ENCODE data around the gene TNFSF15. TPM values are rescaled to one million over a fixed set of nuclear protein-coding genes. Genes with fewer than 3 reads are reported as not detected.
A peak's percentile ranks its signal among the peaks of the same experiment; 100 is the strongest.
"Not testable (repeated sequence)": the region's sequence is repeated elsewhere in the genome, so short reads cannot be mapped to it uniquely, and the experiment has no call there.

TNFSF15 gene
- total RNA-seq, 1 donor from 2014 or later, result 0.37 TPM

- Mint-ChIP-seq H3K27ac (ENCODE audit: unreplicated experiment) (no peak overlapping the region), H3K4me3 (ENCODE audit: unreplicated experiment) (no peak overlapping the region), H3K4me1 (ENCODE audit: low read depth) (peaks cover 20% of the 10 kb centered on the region), H3K27me3 (ENCODE audit: low read depth) (no peaks in the 10 kb centered on the region), H3K9me3 (ENCODE audit: low read depth) (no peaks in the 10 kb centered on the region), H3K36me3 (ENCODE audit: low read depth) (no peaks in the 10 kb centered on the region)
- no peak for DNase-seq (ENCODE audit: low spot score)
- TF ChIP-seq, protein P1, sequence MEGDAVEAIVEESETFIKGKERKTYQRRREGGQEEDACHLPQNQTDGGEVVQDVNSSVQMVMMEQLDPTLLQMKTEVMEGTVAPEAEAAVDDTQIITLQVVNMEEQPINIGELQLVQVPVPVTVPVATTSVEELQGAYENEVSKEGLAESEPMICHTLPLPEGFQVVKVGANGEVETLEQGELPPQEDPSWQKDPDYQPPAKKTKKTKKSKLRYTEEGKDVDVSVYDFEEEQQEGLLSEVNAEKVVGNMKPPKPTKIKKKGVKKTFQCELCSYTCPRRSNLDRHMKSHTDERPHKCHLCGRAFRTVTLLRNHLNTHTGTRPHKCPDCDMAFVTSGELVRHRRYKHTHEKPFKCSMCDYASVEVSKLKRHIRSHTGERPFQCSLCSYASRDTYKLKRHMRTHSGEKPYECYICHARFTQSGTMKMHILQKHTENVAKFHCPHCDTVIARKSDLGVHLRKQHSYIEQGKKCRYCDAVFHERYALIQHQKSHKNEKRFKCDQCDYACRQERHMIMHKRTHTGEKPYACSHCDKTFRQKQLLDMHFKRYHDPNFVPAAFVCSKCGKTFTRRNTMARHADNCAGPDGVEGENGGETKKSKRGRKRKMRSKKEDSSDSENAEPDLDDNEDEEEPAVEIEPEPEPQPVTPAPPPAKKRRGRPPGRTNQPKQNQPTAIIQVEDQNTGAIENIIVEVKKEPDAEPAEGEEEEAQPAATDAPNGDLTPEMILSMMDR (IDR thresholded peaks at IDR 0.05), result no peak
These were observed 68.7 kb downstream of the TNFSF15 start for GRCh38 chr9:114737118-114737517.

DNA sequence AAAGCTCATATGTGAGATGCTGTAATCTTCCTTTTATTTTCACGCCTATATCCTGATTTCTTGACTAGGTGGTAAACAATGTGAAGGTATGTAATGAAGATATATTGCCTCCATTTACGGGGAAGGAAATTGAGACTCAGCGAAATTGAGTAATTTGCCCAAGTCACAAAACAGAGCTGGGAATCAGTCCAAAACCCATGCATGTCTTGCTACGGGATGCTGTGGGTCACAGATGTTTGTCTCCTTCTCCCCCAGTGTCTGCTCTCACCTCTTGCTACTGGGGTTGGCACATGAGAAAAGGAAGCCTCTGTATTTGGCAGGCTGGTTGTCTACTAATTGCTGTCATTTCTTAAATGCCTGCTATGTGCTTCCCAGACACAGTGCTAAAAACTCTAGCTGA lies 70.1 kb downstream of the TNFSF15 start:
- Mint-ChIP-seq H3K4me1 (ENCODE audit: low read depth) (peaks cover 20% of the 10 kb centered on the region), H3K27ac (ENCODE audit: unreplicated experiment) (peak overlapping the region; percentile 38), H3K36me3 (ENCODE audit: low read depth) (no peaks in the 10 kb centered on the region), H3K4me3 (ENCODE audit: unreplicated experiment) (no peak overlapping the region), H3K27me3 (ENCODE audit: low read depth) (no peaks in the 10 kb centered on the region), H3K9me3 (ENCODE audit: low read depth) (no peaks in the 10 kb centered on the region)
- TF ChIP-seq, protein P1 (IDR thresholded peaks at IDR 0.05), result no peak
- DNase-seq (ENCODE audit: low spot score), result no peak

DNA sequence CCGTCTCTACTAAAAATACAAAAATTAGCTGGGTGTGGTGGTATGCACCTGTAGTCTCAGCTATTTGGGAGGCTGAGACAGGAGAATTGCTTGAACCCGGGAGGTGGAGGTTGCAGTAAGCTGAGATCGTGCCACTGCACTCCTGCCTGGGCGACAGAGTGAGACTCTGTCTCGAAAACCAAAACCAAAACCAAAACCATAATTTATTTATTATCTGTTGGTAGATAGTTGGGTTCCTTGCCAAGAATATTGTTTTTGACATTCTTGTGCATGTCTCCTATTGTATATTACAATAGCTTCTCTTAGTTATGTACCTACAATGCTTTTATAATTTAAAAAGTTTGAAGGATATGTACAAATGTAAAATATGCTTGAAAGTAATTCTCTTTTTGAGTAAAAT lies 70.7 kb downstream of the TNFSF15 start:
- not testable (repeated sequence) for DNase-seq (ENCODE audit: low spot score); H3K27ac Mint-ChIP-seq (ENCODE audit: unreplicated experiment); H3K27me3 Mint-ChIP-seq (ENCODE audit: low read depth); H3K36me3 Mint-ChIP-seq (ENCODE audit: low read depth); H3K9me3 Mint-ChIP-seq (ENCODE audit: low read depth); H3K4me3 Mint-ChIP-seq (ENCODE audit: unreplicated experiment)
- H3K4me1 Mint-ChIP-seq (ENCODE audit: low read depth), result peaks cover 20% of the 10 kb centered on the region

Other genes with a start within 250 kb of the TNFSF15 start
- 134 to 143 TPM (median 135 TPM) in 3 replicates for gene ATP6V1G1, start 218.3 kb downstream of the TNFSF15 start, total RNA-seq
- gene TMEM268, start 194.7 kb downstream of the TNFSF15 start, total RNA-seq, result 10.7 to 21.5 TPM (median 19.0 TPM) in 3 replicates
- gene TEX53, start 148.2 kb downstream of the TNFSF15 start, total RNA-seq, result not detected in 3 replicates
- gene TEX48, start 123.8 kb downstream of the TNFSF15 start, total RNA-seq, result not detected in 3 replicates
- not detected in 3 replicates for gene TNFSF8, start 124.6 kb upstream of the TNFSF15 start, total RNA-seq

Measured in chondrocyte (in vitro differentiated cells).